ENCODE measurements around the gene ITGA3. TPM values are rescaled to one million over a fixed set of nuclear protein-coding genes. Genes with fewer than 3 reads are reported as not detected.

The ITGA3 gene
- total and polyA plus RNA-seq, 3 donors from 2014 or later, result 20.0 to 30.7 (median 24.2) TPM

- Histone ChIP-seq H3K4me3 (no peak overlapping the region), H3K36me3 (ENCODE audit: low read depth, missing control alignments) (no peaks in the 10 kb centered on the region), H3K4me1 (peaks cover 39% of the 10 kb centered on the region), H3K9me3 (no peaks in the 10 kb centered on the region), H3K27ac (no peak overlapping the region), H3K27me3 (no peaks in the 10 kb centered on the region)
- 65 to 78% methylated on average over 15 to 20 of the region's 20 CpGs for WGBS, 2 donors
- TF ChIP-seq, protein P1, sequence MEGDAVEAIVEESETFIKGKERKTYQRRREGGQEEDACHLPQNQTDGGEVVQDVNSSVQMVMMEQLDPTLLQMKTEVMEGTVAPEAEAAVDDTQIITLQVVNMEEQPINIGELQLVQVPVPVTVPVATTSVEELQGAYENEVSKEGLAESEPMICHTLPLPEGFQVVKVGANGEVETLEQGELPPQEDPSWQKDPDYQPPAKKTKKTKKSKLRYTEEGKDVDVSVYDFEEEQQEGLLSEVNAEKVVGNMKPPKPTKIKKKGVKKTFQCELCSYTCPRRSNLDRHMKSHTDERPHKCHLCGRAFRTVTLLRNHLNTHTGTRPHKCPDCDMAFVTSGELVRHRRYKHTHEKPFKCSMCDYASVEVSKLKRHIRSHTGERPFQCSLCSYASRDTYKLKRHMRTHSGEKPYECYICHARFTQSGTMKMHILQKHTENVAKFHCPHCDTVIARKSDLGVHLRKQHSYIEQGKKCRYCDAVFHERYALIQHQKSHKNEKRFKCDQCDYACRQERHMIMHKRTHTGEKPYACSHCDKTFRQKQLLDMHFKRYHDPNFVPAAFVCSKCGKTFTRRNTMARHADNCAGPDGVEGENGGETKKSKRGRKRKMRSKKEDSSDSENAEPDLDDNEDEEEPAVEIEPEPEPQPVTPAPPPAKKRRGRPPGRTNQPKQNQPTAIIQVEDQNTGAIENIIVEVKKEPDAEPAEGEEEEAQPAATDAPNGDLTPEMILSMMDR (IDR thresholded peaks at IDR 0.05), result no peak
- TF ChIP-seq POLR2A (IDR thresholded peaks at IDR 0.05), result no peak
- intact Hi-C loops (cut with DNase I; ENCODE audit: low total_unique reads), result no loop called here
- DNase-seq, result peak; percentile 24
These were observed 8.5 kb downstream of the ITGA3 start for GRCh38 chr17:50064253-50065001.

DNA sequence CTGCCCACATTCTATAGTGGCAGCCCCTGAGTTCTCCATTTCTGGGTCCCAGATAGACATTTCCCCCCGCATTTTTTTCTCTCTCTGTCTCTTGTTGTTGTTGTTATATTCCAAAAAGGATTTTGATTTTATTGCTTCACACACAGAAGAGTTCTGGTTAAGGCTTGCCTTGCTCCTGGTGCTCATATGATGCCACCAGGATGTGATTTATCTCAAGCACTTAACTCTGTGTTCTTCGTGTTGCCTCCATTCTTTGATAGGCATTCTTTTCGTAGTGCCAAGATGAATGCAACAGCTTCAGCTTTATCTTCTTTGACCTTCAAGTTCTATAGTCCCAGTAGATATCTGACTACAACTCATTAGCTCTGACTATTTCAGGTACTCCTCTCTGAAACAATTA, 9.1 kb downstream of the ITGA3 start:
- 65 to 82% methylated on average over 3 of the region's 3 CpGs for WGBS, 2 donors
- no peak for DNase-seq
- H3K9me3 ChIP-seq, result no peaks in the 10 kb centered on the region
- H3K4me3 ChIP-seq, result no peak overlapping the region
- H3K27ac ChIP-seq, result no peak overlapping the region
- intact Hi-C loops (cut with DNase I; ENCODE audit: low total_unique reads), result no loop called here
- H3K4me1 ChIP-seq, result peaks cover 32% of the 10 kb centered on the region
- TF ChIP-seq POLR2A (IDR thresholded peaks at IDR 0.05), result no peak
- TF ChIP-seq, protein P1 (IDR thresholded peaks at IDR 0.05), result no peak
- H3K36me3 ChIP-seq (ENCODE audit: low read depth, missing control alignments), result no peaks in the 10 kb centered on the region
- no peaks in the 10 kb centered on the region for H3K27me3 ChIP-seq

DNA sequence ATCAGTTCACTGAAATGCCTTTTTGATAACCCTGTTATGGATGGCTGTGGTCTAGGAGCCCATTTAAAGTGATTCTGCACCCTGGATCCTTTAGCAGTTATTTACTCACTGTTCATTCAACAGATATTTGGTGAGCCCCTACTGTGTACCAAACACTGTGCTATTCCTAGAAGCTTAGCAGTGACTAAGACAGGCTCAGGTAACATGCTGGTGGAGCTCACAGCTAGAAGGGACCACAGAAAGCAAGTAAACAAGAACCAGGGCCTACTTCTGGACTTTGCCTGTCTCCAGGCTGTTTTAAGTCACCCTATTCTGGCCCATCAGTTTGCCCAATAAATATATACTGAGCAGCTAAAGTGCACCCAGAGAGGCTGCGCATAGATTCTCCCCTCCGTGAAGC, 11.1 kb downstream of the ITGA3 start:
- DNase-seq, result no peak
- TF ChIP-seq POLR2A (IDR thresholded peaks at IDR 0.05), result no peak
- TF ChIP-seq, protein P1 (IDR thresholded peaks at IDR 0.05), result no peak
- Histone ChIP-seq H3K27ac (no peak overlapping the region), H3K9me3 (no peaks in the 10 kb centered on the region), H3K36me3 (ENCODE audit: low read depth, missing control alignments) (no peaks in the 10 kb centered on the region), H3K4me3 (no peak overlapping the region), H3K27me3 (no peaks in the 10 kb centered on the region), H3K4me1 (peaks cover 17% of the 10 kb centered on the region)
- whole genome bisulfite sequencing, 2 donors, result 80 to 89% methylated on average over 1 to 2 of the region's 2 CpGs
- intact Hi-C loops (cut with DNase I; ENCODE audit: low total_unique reads), result no loop called here

GRCh38 chr17:50067996-50068395, 12.1 kb downstream of the ITGA3 start:
- intact Hi-C loops (cut with DNase I; ENCODE audit: low total_unique reads), result no loop called here
- WGBS, 2 donors, result 70 to 96% methylated on average over 4 to 13 of the region's 13 CpGs
- Histone ChIP-seq H3K36me3 (ENCODE audit: low read depth, missing control alignments) (no peaks in the 10 kb centered on the region), H3K27ac (no peak overlapping the region), H3K4me1 (peaks cover 13% of the 10 kb centered on the region), H3K4me3 (no peak overlapping the region), H3K27me3 (no peaks in the 10 kb centered on the region), H3K9me3 (no peaks in the 10 kb centered on the region)
- TF ChIP-seq, protein P1 (IDR thresholded peaks at IDR 0.05), result no peak
- TF ChIP-seq POLR2A (IDR thresholded peaks at IDR 0.05), result no peak
- DNase-seq, result no peak

All from testis (tissue), 3 donors.